HG02981 (cell line): ENCODE results near the gene NAV2.

Experiments
- ATAC-seq: cut with Tn5 transposase; IDR thresholded peaks from one replicate; pipeline ENCODE4 v1.9.1; 2021; ENCODE audit warnings: mild to moderate bottlenecking, moderate library complexity; ENCODE audit not compliant: unreplicated experiment

Gene NAV2

GRCh38 chr11:19803506-19803998 lies 90.9 kb downstream of the NAV2 start:
- ATAC-seq: no peak

DNA sequence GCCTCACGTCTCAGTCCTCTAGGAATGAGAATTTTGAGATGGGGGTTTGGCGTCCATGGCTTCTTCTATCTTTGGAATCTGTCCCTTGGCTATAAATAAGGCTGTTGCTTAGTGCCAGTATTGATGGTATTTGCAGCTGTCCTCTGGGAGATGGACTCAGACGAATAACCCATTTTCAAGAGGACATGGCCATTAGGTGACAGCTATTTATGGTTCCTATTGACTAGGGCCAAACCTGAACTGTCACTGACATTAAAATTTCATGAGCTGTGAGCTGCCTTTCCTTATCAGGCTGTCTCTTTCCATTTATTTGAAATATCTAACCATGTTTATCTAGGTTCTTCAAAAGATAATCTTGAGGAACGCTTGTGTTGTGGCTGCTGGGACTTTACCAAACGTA lies 92.7 kb downstream of the NAV2 start:
- no peak for ATAC-seq

- ATAC-seq: no peak
These were observed 93.2 kb downstream of the NAV2 start for GRCh38 chr11:19805827-19806226.

DNA sequence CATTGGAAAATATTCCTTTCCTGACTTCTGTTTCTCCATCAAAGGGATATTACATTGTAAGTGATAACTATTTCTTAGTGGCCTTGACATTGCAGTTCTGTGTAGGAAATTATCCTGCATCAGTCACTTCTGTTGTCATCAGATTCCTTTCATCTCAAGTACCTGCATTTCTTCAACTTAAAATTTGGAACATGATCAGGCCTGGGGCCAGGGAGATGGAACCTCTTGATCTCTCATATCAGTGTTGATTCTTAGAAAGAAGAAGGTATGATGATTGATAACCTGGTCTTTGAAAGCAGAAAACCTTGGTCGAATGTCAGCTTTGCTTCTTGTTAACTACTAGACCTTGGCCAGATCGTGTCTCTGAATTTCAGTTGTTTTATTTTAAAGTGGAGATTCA lies 93.6 kb downstream of the NAV2 start:
- ATAC-seq: no peak

DNA sequence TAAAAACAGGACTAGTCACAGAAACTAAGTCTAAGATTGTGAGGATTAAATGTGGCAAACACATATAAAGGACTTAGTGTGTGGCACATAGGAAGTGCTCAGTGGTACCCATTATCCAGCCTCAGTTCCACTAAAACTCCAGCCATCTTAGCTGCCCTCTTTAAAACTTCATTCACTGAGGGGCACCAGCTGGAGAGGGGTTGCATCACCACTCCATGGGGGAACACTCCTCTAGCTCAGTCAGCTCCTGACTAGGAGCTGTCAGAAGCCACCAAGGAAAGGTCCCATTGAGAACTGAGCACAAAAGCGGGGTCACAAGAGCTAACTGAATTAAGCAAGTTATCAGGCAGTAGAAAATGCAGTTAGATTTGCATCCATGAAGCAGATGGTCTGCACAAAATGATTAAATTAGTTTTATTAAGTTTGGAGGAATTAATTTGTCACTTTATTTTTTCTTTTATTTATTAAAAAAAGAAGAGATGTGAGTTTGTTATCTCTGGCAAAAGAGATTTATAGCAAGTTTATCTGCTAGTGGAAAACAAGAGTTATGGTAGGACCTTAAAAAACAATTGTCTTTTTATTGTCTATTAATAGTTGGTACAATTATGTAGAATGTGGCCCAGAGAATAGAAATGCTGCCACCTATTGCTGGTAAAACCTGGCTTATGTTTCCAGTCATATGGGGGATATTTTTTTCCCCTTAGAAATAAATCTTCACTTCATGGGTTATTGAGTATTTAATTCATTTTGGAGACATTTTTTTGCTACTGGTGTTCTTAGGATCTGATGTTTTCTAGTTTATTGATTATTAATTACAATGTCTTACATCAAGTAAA lies 95.7 kb downstream of the NAV2 start:
- ATAC-seq: no peak

- no peak for ATAC-seq
These were observed 98.2 kb downstream of the NAV2 start for GRCh38 chr11:19810852-19811251.

GRCh38 chr11:19811380-19811779 lies 98.7 kb downstream of the NAV2 start:
- ATAC-seq: no peak

DNA sequence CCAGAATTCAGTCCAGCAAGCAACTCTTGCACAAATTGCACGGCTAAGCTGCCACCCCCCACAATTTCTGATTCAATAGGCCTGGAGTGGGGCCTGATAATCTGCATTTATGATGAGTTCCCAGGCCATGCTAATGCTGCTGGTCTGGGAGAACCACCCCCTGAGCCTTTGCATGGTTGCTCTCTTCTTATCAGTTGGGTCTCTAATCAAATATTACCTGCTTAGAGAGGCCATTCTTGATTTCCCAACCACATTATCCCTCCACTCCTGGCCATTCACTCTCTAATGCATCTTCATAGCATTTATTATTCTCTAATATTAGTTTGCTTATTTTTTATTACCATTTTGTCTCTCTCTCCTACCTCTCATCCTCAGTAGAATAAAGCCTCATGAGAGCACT lies 99.5 kb downstream of the NAV2 start:
- no peak for ATAC-seq

DNA sequence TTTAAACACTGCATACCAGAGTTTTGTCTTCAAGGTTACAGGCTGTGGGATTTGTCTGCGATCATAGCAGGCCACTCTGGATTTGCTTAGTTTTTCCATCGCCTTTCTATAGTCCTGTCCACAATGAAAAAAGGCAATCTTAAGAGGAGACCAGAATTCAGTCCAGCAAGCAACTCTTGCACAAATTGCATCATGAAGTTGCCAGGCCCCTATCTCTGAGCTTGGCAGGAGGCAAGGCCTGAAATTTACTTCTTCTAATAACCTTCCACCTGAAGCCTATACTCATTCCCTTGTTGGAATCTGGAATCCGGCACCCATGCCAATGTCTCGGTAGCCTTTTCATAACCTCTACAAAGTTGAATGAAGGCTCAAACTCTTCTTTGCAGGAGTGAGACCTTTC lies 100.1 kb downstream of the NAV2 start:
- ATAC-seq: no peak

DNA sequence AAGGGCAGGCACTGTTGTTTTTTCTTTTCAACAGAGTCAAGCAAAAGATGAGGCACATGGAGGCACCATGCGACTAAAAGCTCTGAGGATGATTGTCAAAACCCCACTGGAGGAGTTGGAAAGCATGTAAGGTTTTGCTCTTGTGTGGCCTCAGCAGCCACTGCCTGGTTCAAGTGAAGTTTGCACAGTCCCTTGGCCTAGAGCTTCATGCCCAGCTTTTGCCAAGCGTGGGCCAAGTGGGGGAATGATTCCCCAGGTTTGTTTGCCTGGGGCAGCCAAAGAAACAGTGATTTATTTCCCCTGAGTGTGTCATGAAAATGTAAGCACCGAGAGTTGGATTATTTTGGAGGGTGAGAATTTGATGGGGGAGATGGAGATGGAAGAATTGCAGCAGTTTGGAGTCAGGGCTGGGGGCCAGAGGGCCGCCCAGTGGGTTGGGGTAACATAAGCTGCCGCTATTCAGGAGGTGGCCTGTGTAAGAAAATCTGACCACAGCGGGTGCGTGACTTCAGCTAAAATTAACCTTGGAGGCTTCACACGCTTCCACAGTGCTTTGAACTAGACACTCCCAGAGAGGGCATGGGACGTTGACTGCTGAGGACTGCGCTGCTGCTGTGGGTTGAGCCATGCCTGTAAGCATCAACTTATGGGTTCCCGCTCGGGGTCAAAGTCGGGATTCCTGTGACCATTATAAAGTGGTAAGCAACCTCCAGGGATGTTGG lies 100.7 kb downstream of the NAV2 start:
- no peak for ATAC-seq

- ATAC-seq: no peak
These were observed 101.8 kb downstream of the NAV2 start for GRCh38 chr11:19814421-19814820.

GRCh38 chr11:19816040-19816439 lies 103.4 kb downstream of the NAV2 start:
- no peak for ATAC-seq

- ATAC-seq: no peak
These were observed 104.2 kb downstream of the NAV2 start for GRCh38 chr11:19816817-19817216.

DNA sequence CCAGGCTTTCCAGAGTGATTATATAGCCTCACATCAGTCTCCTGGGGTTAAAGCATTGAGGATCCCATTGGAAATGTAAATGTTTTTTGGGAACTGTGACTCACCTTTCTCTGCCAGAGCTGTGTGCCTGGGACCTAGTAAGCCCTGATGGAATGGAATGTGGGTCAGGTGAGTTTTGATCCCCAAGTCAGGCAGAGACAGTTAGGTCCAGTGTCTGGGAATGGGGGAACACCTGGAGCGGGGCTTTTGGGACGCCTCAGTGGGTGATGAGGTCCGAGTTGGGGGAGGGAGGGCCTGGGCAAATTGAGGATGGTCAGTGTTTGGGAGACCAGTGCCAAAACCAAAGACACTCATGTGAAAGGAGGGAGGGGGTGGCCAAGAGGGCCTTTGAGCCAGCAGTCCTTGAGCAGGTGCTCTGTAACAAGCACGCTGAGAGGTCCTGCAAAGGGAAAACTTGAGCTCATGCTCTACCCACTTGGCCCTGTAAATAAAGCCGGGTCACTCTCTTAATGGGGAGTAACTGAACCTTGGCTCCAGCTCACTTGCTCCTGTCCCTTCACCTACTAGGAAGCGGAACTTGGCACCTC lies 104.7 kb downstream of the NAV2 start:
- no peak for ATAC-seq

DNA sequence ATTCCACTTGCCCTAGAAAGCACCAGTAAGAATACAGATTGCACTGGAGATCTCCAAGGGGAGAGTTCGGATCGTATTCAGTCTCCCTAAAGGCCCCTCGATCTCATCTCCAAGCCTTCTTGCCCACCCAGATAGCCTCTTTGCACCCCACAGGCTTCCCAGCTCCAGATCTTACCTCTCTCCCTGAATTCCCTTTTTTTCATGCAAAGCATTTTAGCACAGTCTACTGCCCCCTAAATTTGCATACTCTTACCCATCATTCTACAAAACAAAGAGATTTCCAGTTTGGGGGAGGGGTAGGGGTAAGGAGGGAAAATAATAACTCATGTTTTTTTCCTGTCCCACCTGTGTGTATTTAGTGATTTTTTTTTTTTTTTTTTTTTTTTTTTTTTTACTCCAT lies 105.2 kb downstream of the NAV2 start:
- ATAC-seq: no peak

GRCh38 chr11:19818619-19819018 lies 106.0 kb downstream of the NAV2 start:
- no peak for ATAC-seq

DNA sequence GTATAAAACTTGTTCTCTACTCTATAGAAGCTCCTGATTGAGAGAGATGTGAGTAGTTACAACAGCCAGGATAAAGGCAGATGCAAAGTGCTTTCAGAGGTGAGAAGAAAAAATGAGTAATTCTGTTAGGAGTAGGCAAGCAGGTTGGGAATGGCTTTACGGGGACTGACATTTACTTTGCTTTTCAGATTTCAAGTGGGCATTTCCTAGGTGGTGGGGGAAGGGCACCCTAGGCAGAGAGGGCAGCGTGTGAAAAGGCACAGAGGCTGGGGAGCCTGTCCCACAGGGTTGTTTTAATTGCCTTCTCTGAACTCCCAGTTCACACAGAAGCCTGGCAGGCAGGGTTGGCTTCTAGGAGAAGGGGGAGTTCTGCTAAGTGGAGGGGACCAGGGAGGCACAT lies 106.5 kb downstream of the NAV2 start:
- ATAC-seq: no peak

DNA sequence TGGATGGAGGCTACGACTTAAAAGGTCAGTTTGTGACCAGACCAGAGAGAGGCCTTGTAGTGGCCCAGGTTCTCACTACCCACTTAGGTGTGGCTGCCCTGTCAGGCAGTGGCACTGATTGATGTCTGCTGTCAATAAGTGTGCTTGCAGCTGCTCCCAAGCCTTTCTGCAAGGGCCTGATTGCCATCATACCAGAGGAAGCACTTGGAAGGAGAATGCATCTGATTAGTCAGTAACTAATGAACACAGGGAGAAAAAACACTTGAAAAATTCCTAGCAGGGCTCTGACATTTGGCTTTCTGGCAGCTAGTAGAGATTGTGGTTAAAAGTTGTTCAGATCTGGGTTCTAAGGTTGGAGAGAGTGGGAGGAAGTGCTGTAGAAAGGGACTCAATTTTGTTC lies 107.5 kb downstream of the NAV2 start:
- ATAC-seq: no peak

DNA sequence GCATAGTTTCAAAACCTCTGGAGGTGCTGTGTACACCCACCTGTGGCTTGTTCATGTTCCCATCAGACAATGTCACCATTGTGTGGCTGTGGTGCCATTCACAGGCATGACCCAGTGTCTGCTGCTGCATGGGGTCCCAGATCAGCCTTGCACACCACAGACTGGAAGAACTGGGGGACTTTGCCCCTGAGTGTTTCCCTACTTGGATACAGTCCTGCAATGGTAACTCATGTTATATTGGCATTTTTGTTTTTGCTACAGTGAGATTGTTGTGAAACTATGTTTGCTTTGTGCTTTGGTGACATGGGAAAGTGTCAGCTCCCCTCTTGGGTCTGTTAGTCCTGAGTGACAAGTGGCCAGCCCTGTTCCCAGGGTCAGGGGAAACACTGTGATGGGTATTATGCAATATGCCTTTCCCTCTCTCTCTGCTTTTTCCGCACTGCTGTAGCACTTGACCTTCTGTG lies 108.8 kb downstream of the NAV2 start:
- no peak for ATAC-seq

GRCh38 chr11:19821993-19822392 lies 109.4 kb downstream of the NAV2 start:
- no peak for ATAC-seq

DNA sequence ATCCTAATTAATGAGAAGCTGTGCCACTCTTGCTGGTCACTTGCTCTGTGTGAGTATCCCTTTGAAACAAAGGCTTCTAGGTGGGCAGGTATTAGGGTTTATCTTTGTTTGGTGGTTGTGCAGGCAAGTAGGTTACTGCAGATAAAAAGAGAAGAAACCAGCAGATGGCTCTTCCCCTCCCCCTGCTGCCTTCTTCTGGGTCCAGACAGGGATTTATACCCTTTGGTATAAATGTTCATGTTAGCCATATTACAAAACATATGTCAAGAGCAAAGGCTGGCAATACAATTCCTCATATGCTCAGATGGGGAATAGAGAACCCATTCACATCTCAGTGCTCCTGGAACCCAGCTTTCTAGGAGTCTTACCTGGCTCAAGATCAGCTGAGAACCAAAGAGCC lies 109.9 kb downstream of the NAV2 start:
- ATAC-seq: no peak

DNA sequence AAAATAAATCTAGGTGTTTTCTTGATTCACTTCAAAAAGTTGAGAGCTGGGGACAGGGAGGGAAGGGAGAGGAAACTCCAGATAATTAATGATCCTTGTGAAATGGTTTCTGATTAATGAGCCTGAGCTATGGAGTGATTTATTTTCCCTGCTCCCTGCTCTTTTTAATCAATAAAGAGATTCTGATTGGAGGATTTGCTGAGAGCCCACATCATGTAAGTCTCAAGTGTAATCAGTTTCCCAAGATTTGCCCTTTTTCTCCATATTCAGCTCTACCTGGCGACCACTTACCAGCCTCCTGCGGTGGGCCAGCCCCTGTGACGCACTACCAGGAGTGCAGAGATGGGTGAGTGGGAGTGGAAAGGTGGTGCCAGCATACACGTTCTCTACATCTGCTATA lies 114.0 kb downstream of the NAV2 start:
- no peak for ATAC-seq
